ENCODE measurements around the gene GBP5. TPM values are rescaled to one million over a fixed set of nuclear protein-coding genes. Genes with fewer than 3 reads are reported as not detected.
"Not testable (repeated sequence)": the region's sequence is repeated elsewhere in the genome, so short reads cannot be mapped to it uniquely, and the experiment has no call there.

GBP5 gene
- total RNA-seq, 2 donors from 2014 or later, result 135 to 209 TPM

DNA sequence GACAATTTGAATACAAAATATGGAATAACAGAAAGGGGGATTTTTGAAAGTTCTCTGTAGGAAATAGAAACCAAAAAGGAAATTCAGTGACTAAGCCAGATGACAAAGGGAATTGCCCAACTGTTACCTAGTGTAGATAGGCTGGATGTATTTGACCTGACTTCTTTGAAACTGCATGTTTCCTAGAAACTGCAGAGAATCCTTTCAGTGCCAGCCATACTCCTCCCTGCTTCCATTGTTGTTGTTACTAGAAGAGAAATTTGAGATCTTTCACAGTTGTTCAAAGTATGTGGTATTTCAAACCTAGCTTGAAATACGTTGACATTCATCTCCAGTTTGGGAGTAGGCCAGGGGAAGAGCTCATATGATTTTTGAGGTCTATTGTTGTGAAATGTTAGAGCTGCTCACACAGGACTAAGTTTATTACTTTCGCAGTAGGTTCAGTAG is 1.8 kb upstream of the GBP5 start:
- DNase-seq (peak in 1 of 2 donors; percentile 36), ATAC-seq (replicated peaks in 1 of 2) (peak; percentile 56 to 61)
- Mint-ChIP-seq H3K4me1 (ENCODE audit: low read depth) (peaks cover 72% of the 10 kb centered on the region), H3K4me3 (peak overlapping the region; percentile 90 to 98), H3K9me3 (peaks cover 3% of the 10 kb centered on the region in 2 donors), H3K27me3 (ENCODE audit: low read depth) (no peaks in the 10 kb centered on the region), H3K27ac (peak overlapping the region; percentile 99), H3K36me3 (ENCODE audit: insufficient read depth in 2 of 2) (peaks cover 15 to 21% of the 10 kb centered on the region in 2 donors)

DNA sequence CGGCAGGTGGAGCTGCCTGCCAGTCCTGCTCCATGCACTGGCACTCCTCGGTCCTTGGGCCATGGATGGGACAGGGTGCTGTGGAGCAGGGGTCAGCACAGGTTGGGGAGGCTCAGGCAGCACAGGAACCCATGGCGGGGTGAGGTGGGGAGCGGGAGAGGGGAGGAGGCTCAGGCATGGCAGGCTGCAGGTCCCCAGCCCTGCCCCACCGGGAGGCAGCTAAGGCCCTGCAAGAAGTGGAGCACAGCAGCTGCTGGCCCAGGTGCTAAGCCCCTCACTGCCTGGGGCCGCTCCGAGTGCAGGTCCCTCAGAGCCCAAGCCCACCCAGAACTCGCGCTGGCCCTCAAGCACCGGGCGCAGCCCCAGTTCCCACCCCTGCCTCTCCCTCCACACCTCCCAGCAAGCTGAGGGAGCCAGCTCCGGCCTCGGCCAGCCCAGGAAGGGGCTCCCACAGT is 691 bp upstream of the GBP5 start:
- peaks cover 73% of the 10 kb centered on the region for H3K4me1 Mint-ChIP-seq (ENCODE audit: low read depth)
- ATAC-seq (replicated peaks in 1 of 2) (peak; percentile 3 to 6), DNase-seq (no peak)
- H3K27me3 Mint-ChIP-seq (ENCODE audit: low read depth), result no peaks in the 10 kb centered on the region
- H3K36me3 Mint-ChIP-seq (ENCODE audit: insufficient read depth in 2 of 2), result peaks cover 21 to 28% of the 10 kb centered on the region in 2 donors
- peak overlapping the region; percentile 97 to 98 for H3K4me3 Mint-ChIP-seq
- peaks cover 3% of the 10 kb centered on the region in 2 donors for H3K9me3 Mint-ChIP-seq
- H3K27ac Mint-ChIP-seq, result peak overlapping the region; percentile 98

DNA sequence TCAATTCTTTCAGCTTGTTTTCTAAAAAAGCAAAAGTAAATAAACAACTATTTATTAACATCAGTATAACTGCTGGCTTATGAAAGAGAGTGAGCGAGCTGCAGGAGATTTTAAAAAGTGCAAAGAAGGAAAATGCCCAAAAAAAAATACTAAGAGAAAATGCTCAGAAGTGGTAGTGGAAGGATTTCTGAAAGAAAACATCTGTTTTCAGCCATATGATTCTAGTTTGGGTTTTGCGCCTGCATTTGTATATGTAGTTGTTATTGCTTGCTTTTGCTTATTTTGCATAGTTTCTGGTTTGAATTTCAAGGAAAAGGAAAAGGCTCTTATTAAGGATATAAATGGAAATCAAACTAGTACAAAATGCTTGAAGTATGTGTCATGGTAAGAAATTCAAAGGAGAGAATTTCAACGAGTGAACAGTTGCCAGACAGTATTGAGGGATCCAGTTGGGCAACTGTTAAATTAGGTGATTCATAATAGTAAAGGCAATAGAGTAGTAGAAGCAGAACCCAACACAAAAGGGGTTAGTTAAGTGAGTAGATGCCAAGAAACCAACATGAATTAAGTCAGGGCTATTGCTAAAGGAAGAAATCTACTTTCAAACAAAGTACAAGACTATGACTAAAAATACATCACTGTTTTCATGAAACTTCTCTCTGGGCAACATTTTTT is 1.2 kb downstream of the GBP5 start:
- no peak for DNase-seq
- Mint-ChIP-seq H3K4me1 (ENCODE audit: low read depth) (peaks cover 71% of the 10 kb centered on the region), H3K36me3 (ENCODE audit: insufficient read depth in 2 of 2) (peaks cover 30 to 43% of the 10 kb centered on the region in 2 donors), H3K27ac (peak overlapping the region; percentile 98), H3K27me3 (ENCODE audit: low read depth) (no peaks in the 10 kb centered on the region), H3K9me3 (peaks cover 3% of the 10 kb centered on the region in 2 donors), H3K4me3 (peak overlapping the region; percentile 97 to 98)
- ATAC-seq (replicated peaks in 1 of 2), result peak in 1 of 2 donors; percentile 30

DNA sequence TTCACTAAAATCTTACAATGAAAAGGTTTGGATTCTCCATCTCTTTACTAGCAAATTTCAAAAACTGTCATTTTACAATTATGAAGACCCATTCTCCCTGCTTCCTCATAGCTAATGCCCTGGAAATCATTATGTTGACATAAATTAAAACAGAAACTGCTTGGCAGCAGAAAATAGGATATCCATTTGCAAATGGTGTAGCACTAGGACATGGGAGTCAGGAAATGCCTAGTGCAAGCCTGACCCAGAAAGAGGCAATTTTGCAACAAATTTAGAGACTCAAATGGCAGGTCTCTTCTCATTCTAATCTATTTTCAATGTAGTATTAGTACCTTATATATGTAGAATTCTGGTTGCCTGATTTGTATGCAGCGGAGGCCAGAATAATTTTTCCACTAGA is 2.2 kb downstream of the GBP5 start:
- DNase-seq (no peak), ATAC-seq (replicated peaks in 1 of 2) (no peak)
- Mint-ChIP-seq H3K9me3 (peaks cover 3% of the 10 kb centered on the region in 2 donors), H3K27ac (peak overlapping the region; percentile 98), H3K36me3 (ENCODE audit: insufficient read depth in 2 of 2) (peaks cover 35 to 51% of the 10 kb centered on the region in 2 donors), H3K4me3 (peak overlapping the region; percentile 97 to 98), H3K27me3 (ENCODE audit: low read depth) (no peaks in the 10 kb centered on the region), H3K4me1 (ENCODE audit: low read depth) (peaks cover 68% of the 10 kb centered on the region)

GRCh38 chr1:89269277-89269676 is 3.4 kb downstream of the GBP5 start:
- Mint-ChIP-seq H3K27ac (peak overlapping the region; percentile 30), H3K4me1 (ENCODE audit: low read depth) (peaks cover 57% of the 10 kb centered on the region), H3K36me3 (ENCODE audit: insufficient read depth in 2 of 2) (peaks cover 38 to 58% of the 10 kb centered on the region in 2 donors), H3K27me3 (ENCODE audit: low read depth) (no peaks in the 10 kb centered on the region), H3K4me3 (peak overlapping the region; percentile 39 to 97), H3K9me3 (peaks cover 3% of the 10 kb centered on the region in 2 donors)
- ATAC-seq (replicated peaks in 1 of 2), result no peak
- no peak for DNase-seq

- Mint-ChIP-seq H3K27ac (no peak overlapping the region), H3K9me3 (no peaks in the 10 kb centered on the region), H3K27me3 (ENCODE audit: low read depth) (no peaks in the 10 kb centered on the region), H3K4me3 (peak overlapping the region in 1 of 2 donors; percentile 58), H3K4me1 (ENCODE audit: low read depth) (peaks cover 71% of the 10 kb centered on the region), H3K36me3 (ENCODE audit: insufficient read depth in 2 of 2) (peaks cover 44 to 61% of the 10 kb centered on the region in 2 donors)
- ATAC-seq (replicated peaks in 1 of 2) (no peak), DNase-seq (no peak)
These were observed 10.0 kb downstream of the GBP5 start for GRCh38 chr1:89262643-89263042.

- peaks cover 43 to 58% of the 10 kb centered on the region in 2 donors for H3K36me3 Mint-ChIP-seq (ENCODE audit: insufficient read depth in 2 of 2)
- peaks cover 72% of the 10 kb centered on the region for H3K4me1 Mint-ChIP-seq (ENCODE audit: low read depth)
- H3K27ac Mint-ChIP-seq, result no peak overlapping the region
- ATAC-seq (replicated peaks in 1 of 2) (no peak), DNase-seq (no peak)
- peaks cover under 1 to 2% of the 10 kb centered on the region in 2 donors for H3K9me3 Mint-ChIP-seq
- peak overlapping the region; percentile 33 to 58 for H3K4me3 Mint-ChIP-seq
- no peaks in the 10 kb centered on the region for H3K27me3 Mint-ChIP-seq (ENCODE audit: low read depth)
These were observed 10.6 kb downstream of the GBP5 start for GRCh38 chr1:89261926-89262515.

DNA sequence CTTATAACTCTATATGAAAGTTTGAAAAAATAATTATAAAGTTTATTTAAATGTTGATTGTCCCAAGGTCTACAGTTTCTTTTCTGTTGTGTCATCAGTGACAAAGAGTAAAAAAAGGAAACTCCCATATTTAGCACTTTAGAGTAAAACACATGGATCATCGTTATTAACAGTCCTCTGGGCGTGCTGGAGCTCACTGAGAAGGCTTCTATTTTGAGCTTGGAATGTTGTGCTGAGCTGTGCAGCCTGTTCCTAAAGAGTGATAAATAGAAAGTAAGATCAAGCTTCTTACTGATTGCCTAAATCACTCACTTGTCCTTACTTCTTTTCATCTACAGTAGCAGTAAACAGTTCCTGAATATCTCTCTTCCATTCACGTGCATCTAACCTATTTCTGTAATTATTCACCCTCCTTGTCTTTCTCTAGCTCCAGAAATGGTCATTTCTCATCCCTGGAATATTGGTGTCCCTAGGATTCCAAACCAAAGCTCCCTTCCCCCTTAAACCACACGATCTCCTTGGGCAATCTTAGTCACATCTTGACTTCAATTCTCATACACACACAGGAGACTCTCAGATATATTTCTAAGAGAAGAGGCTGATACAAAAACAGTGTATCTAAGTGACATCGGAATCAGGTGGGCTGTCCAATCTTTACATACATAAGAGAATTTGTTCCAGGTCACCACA is 11.9 kb downstream of the GBP5 start:
- Mint-ChIP-seq H3K4me3 (peak overlapping the region; percentile 39 to 56), H3K9me3 (peaks cover 2 to 3% of the 10 kb centered on the region in 2 donors), H3K27ac (peak overlapping the region; percentile 49), H3K36me3 (ENCODE audit: insufficient read depth in 2 of 2) (peaks cover 39 to 53% of the 10 kb centered on the region in 2 donors), H3K27me3 (ENCODE audit: low read depth) (no peaks in the 10 kb centered on the region), H3K4me1 (ENCODE audit: low read depth) (peaks cover 68% of the 10 kb centered on the region)
- no peak for ATAC-seq (replicated peaks in 1 of 2)
- no peak for DNase-seq

DNA sequence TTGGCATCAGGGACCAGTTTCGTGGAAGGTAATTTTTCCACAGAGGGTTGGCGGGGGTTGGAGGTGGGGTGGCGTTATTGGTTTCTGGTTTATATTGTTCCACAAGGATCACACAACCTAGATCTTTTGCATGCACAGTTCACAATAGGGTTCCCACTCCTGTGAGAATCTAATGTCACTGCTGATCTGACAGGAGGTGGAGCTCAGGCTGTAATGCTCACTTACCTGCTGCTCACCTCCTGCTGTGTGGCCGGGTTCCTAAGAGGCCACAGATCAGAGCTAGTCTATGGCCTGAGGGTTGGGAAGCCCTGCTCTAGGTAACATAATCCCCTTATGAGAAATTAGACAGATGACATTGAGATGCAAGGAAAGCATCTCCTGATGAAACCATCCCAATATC is 12.6 kb downstream of the GBP5 start:
- Mint-ChIP-seq H3K4me1 (ENCODE audit: low read depth) (peaks cover 68% of the 10 kb centered on the region), H3K27me3 (ENCODE audit: low read depth) (no peaks in the 10 kb centered on the region), H3K9me3 (peaks cover 2 to 3% of the 10 kb centered on the region in 2 donors), H3K4me3 (peak overlapping the region; percentile 73 to 78), H3K27ac (peak overlapping the region; percentile 90), H3K36me3 (ENCODE audit: insufficient read depth in 2 of 2) (peaks cover 38 to 53% of the 10 kb centered on the region in 2 donors)
- ATAC-seq (replicated peaks in 1 of 2) (peak; percentile 29 to 41), DNase-seq (no peak)

- DNase-seq (peak; percentile 48 to 59), ATAC-seq (replicated peaks in 1 of 2) (peak; percentile 74 to 83)
- H3K27me3 Mint-ChIP-seq (ENCODE audit: low read depth), result no peaks in the 10 kb centered on the region
- H3K4me3 Mint-ChIP-seq, result peak overlapping the region; percentile 73 to 78
- peaks cover 2 to 3% of the 10 kb centered on the region in 2 donors for H3K9me3 Mint-ChIP-seq
- H3K4me1 Mint-ChIP-seq (ENCODE audit: low read depth), result peaks cover 70% of the 10 kb centered on the region
- H3K27ac Mint-ChIP-seq, result peak overlapping the region; percentile 90
- peaks cover 35 to 51% of the 10 kb centered on the region in 2 donors for H3K36me3 Mint-ChIP-seq (ENCODE audit: insufficient read depth in 2 of 2)
These were observed 13.2 kb downstream of the GBP5 start for GRCh38 chr1:89259283-89259971.

DNA sequence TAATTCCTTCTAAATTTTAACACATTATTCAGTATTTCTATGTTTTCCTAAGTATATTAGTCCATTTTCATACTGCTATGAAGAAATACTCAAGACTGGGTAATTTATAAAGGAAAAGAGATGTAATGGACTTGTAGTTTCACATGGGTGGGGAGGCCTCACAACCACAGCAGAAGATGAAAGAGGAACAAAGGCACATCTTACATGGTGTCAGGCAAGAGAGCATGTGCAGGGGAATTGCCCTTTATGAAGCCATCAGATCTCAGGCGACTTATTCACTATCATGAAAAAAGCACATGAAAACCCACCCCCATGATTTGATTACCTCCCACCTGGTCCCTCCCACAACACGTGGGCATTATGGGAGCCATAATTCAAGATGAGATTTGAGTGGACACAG is 15.6 kb downstream of the GBP5 start:
- peak overlapping the region; percentile 66 for H3K27ac Mint-ChIP-seq
- H3K9me3 Mint-ChIP-seq, result peaks cover 4 to 7% of the 10 kb centered on the region in 2 donors
- H3K4me3 Mint-ChIP-seq, result peak overlapping the region in 1 of 2 donors; percentile 14
- DNase-seq (no peak), ATAC-seq (replicated peaks in 1 of 2) (no peak)
- peaks cover 30 to 41% of the 10 kb centered on the region in 2 donors for H3K36me3 Mint-ChIP-seq (ENCODE audit: insufficient read depth in 2 of 2)
- peaks cover 57% of the 10 kb centered on the region for H3K4me1 Mint-ChIP-seq (ENCODE audit: low read depth)
- no peaks in the 10 kb centered on the region for H3K27me3 Mint-ChIP-seq (ENCODE audit: low read depth)

- not testable (repeated sequence) for H3K9me3 Mint-ChIP-seq; H3K4me3 Mint-ChIP-seq; ATAC-seq (replicated peaks in 1 of 2); H3K27me3 Mint-ChIP-seq (ENCODE audit: low read depth); DNase-seq
- Mint-ChIP-seq H3K36me3 (ENCODE audit: insufficient read depth in 2 of 2) (peaks cover 25 to 36% of the 10 kb centered on the region in 2 donors), H3K27ac (peak overlapping the region; percentile 15), H3K4me1 (ENCODE audit: low read depth) (peaks cover 46% of the 10 kb centered on the region)
These were observed 17.1 kb downstream of the GBP5 start for GRCh38 chr1:89255581-89255980.

Measured in activated T-cell treated with anti-CD3 and anti-CD28 coated beads, Interleukin-2, amount 50 U/mL, for 72 hours (primary cell).